ENCODE results near the gene GEMIN2.
"Not testable (repeated sequence)": the region's sequence is repeated elsewhere in the genome, so short reads cannot be mapped to it uniquely, and the experiment has no call there.

DNA sequence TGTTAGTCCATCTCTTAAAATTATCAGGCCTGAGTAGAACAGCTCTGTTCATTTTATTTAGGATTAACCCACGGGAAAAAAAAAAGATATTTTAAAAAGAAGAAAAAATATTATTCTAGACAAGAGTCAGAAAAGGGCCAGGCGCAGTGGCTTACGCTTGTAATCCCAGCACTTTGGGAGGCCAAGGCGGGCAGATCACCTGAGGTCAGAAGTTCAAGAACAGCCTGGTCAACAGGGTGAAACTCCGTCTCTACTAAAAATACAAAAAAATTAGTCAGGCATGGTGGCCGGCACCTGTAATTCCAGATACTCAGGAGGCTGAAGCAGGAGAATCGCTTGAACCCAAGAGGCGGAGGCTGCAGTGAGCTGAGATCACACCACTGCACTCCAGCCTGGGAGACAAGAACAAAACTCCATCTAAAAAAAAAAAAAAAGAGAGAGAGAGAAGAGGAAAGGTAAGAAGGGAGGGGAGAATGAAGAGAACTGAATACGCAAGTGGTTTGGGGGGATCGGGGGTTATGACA, 53.7 kb downstream of the GEMIN2 start:
- TF ChIP-seq, protein P1, sequence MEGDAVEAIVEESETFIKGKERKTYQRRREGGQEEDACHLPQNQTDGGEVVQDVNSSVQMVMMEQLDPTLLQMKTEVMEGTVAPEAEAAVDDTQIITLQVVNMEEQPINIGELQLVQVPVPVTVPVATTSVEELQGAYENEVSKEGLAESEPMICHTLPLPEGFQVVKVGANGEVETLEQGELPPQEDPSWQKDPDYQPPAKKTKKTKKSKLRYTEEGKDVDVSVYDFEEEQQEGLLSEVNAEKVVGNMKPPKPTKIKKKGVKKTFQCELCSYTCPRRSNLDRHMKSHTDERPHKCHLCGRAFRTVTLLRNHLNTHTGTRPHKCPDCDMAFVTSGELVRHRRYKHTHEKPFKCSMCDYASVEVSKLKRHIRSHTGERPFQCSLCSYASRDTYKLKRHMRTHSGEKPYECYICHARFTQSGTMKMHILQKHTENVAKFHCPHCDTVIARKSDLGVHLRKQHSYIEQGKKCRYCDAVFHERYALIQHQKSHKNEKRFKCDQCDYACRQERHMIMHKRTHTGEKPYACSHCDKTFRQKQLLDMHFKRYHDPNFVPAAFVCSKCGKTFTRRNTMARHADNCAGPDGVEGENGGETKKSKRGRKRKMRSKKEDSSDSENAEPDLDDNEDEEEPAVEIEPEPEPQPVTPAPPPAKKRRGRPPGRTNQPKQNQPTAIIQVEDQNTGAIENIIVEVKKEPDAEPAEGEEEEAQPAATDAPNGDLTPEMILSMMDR (IDR thresholded peaks at IDR 0.05): not testable (repeated sequence)
- TF ChIP-seq POLR2AphosphoS5 (IDR thresholded peaks at IDR 0.05); POLR2A (IDR thresholded peaks at IDR 0.05; ENCODE audit: low read depth): not testable (repeated sequence)

Measured in esophagus muscularis mucosa (tissue), 3 donors.